Prostate gland (tissue), 2 donors: ENCODE results near the gene TNFAIP2. TPM values are rescaled to one million over a fixed set of nuclear protein-coding genes. Genes with fewer than 3 reads are reported as not detected.

Experiments
- DNase-seq: peaks from one replicate; pipeline ENCODE4 v3.0.0-alpha.2; 2019; ENCODE audit warnings: low spot score
- H3K27ac ChIP-seq, 2 donors: fragments of 200-600 bp; sonication (generic); 2 replicates each; pipeline ENCODE4 v1.5.1; 2017 to 2019
- H3K27me3 ChIP-seq: fragments of 200-600 bp; sonication (generic); replicated peaks from 2 replicates; pipeline ENCODE4 v1.5.1; 2019; ENCODE audit not compliant: insufficient read depth
- H3K36me3 ChIP-seq, 2 donors: fragments of 200-600 bp; sonication (generic); 1 replicate in 1 of 2; 2 replicates in 1 of 2; pipeline versions ENCODE4 v1.5.1 to v1.8.1; 2017 to 2019
- H3K4me1 ChIP-seq: fragments of 200-600 bp; sonication (generic); replicated peaks from 2 replicates; pipeline ENCODE4 v1.5.1; 2019
- H3K4me3 ChIP-seq, 2 donors: fragments of 200-600 bp; sonication (generic); 2 replicates each; pipeline ENCODE4 v1.5.1; 2017 to 2019
- H3K9me3 ChIP-seq: fragments of 200-600 bp; sonication (generic); 2 replicates; pipeline ENCODE4 v1.5.1; 2017
- CTCF ChIP-seq, 4 experiments: fragments of 200-600 bp in 2 of 4; fragments of 450-650 bp in 2 of 4; sonication (generic) in 2 of 4; IDR thresholded peaks; 1 replicate in 3 of 4; 2 replicates in 1 of 4; pipeline ENCODE4 v1.5.1; 2016 to 2019; ENCODE audit warnings: antibody characterized with exemption in 4 of 4, mild to moderate bottlenecking in 2 of 4, moderate library complexity in 2 of 4
- POLR2A ChIP-seq: fragments of 450-650 bp; IDR thresholded peaks from one replicate; pipeline ENCODE4 v1.6.1; 2016; ENCODE audit warnings: antibody characterized with exemption, mild to moderate bottlenecking
- POLR2AphosphoS5 ChIP-seq: sonication (generic); formaldehyde crosslinking; IDR thresholded peaks from one replicate; pipeline ENCODE4 v1.6.1; 2017; ENCODE audit warnings: antibody characterized with exemption
- WGBS: methylation state at CpG from one replicate; pipeline ENCODE4 v1.1.5; 2018; 5-methylcytosine and 5-hydroxymethylcytosine counted together
- intact Hi-C: fragments of 100-400 bp; cut with DNase I; formaldehyde crosslinking; loops from one replicate; pipeline ENCODE4 v1.14.2; 2022
- total RNA-seq, 2 donors: library from RNA; depleted of rRNA; stranded (reverse); fragments of >200 nt; gene quantifications; one replicate each; pipeline ENCODE4 v1.1.0, GENCODE V29; 2016

TNFAIP2 gene
- total RNA-seq, 2 donors from 2014 or later: 36.5 to 46.4 TPM

- Histone ChIP-seq H3K4me3 (peak overlapping the region; percentile 0 to 5), H3K27me3 (no peaks in the 10 kb centered on the region)
- intact Hi-C loops: no loop called here
Measured at GRCh38 chr14:103138301-103139131, 15.3 kb downstream of the TNFAIP2 start.

GRCh38 chr14:103139132-103140025 is 16.1 kb downstream of the TNFAIP2 start:
- TF ChIP-seq POLR2AphosphoS5 (no peak), CTCF (IDR thresholded peaks at IDR 0.05) (no peak), POLR2A (no peak)
- H3K4me3 ChIP-seq: peak overlapping the region; percentile 0 to 5
- no peak for DNase-seq
- no peaks in the 10 kb centered on the region for H3K27me3 ChIP-seq
- no peaks in the 10 kb centered on the region for H3K36me3 ChIP-seq
- WGBS: 59% methylated on average over 29 of the region's 29 CpGs
- no peaks in the 10 kb centered on the region for H3K4me1 ChIP-seq
- H3K27ac ChIP-seq: peak overlapping the region; percentile 14 to 30
- H3K9me3 ChIP-seq: no peaks in the 10 kb centered on the region
- intact Hi-C loops: no loop called here

More at GRCh38 chr14:103138301-103139131, 15.3 kb downstream of the TNFAIP2 start:
- no peaks in the 10 kb centered on the region for H3K4me1 ChIP-seq
- peak overlapping the region; percentile 14 to 30 for H3K27ac ChIP-seq
- H3K36me3 ChIP-seq: no peaks in the 10 kb centered on the region
- no peak for DNase-seq
- H3K9me3 ChIP-seq: no peaks in the 10 kb centered on the region
- TF ChIP-seq POLR2A (no peak), POLR2AphosphoS5 (no peak), CTCF (IDR thresholded peaks at IDR 0.05) (no peak)
- WGBS: 37% methylated on average over 52 of the region's 66 CpGs

GRCh38 chr14:103140316-103141109 is 17.3 kb downstream of the TNFAIP2 start:
- no peak overlapping the region for H3K4me3 ChIP-seq
- no peaks in the 10 kb centered on the region for H3K36me3 ChIP-seq
- WGBS: 45% methylated on average over 12 of the region's 12 CpGs
- intact Hi-C loops: no loop called here
- H3K27ac ChIP-seq: no peak overlapping the region
- no peak for DNase-seq
- H3K27me3 ChIP-seq: no peaks in the 10 kb centered on the region
- H3K9me3 ChIP-seq: no peaks in the 10 kb centered on the region
- TF ChIP-seq CTCF (IDR thresholded peaks at IDR 0.05): no peak
- TF ChIP-seq POLR2AphosphoS5: no peak
- TF ChIP-seq POLR2A: no peak
- no peaks in the 10 kb centered on the region for H3K4me1 ChIP-seq

GRCh38 chr14:103141117-103141796 is 18.0 kb downstream of the TNFAIP2 start:
- no peak overlapping the region for H3K27ac ChIP-seq
- no peaks in the 10 kb centered on the region for H3K27me3 ChIP-seq
- DNase-seq: no peak
- no peaks in the 10 kb centered on the region for H3K36me3 ChIP-seq
- H3K4me1 ChIP-seq: no peaks in the 10 kb centered on the region
- H3K4me3 ChIP-seq: no peak overlapping the region
- WGBS: 37% methylated on average over 8 of the region's 8 CpGs
- TF ChIP-seq POLR2A: no peak
- peak in 3 of 4 experiments; percentile 40 to 57 (median 43) for TF ChIP-seq CTCF (IDR thresholded peaks at IDR 0.05)
- no peak for TF ChIP-seq POLR2AphosphoS5
- intact Hi-C loops: no loop called here
- no peaks in the 10 kb centered on the region for H3K9me3 ChIP-seq
